TTC549 (cell line): Measurements from ENCODE around the gene ARL5C.
"Not testable (repeated sequence)": the region's sequence is repeated elsewhere in the genome, so short reads cannot be mapped to it uniquely, and the experiment has no call there.

ENCODE experiments used
- FAIRE-seq: peaks from 2 replicates; lab custom pipeline; 2012; peaks lifted over from hg19 to GRCh38; lab: Jason Lieb, UNC

ARL5C gene

DNA sequence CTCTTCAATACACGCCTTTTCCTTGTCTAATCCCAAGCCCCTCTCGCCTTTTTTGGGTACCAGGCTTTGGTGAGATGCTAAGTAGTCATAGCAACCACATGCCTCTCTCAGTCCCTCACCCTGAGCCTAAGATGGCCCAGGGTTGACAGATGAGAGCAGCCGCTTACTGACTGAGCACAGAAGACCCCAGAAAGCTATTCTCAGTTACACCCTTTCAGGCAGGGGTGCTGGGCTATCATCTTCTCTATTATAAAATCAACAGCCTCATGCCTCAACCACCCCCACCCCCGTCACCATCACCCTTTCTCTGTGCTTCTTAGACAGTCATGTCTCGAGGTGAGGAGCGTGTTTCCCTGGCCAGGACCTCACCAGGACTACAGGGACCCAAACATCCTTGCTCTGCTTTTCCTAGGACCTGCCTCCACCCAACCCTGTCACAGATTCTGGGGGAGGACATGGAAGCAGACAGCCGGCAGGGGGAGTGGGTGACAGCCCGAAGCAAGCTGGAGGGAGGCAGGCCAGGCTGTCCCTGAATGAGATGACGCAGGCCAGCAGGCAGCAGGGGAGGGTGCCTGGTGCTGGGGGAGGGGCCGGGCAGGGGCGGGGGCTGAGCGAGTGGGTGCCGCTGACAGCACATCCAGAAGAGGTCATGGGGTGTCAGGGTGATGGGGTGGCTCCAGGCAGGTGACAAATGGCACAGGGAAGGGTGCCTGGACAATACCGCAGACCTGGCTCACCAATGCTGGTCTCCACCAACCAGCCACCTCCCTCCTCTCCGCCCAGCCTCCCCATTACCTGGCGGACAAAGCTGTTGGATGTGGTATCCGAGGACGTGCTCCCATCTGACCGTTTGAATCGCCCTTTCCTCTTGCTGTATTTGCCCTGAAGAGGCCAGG, 28.4 kb upstream of the ARL5C start:
- no peak for FAIRE-seq

GRCh38 chr17:39193346-39193745, 27.4 kb upstream of the ARL5C start:
- FAIRE-seq = no peak

- no peak for FAIRE-seq
Measured at GRCh38 chr17:39192901-39193300, 26.9 kb upstream of the ARL5C start.

DNA sequence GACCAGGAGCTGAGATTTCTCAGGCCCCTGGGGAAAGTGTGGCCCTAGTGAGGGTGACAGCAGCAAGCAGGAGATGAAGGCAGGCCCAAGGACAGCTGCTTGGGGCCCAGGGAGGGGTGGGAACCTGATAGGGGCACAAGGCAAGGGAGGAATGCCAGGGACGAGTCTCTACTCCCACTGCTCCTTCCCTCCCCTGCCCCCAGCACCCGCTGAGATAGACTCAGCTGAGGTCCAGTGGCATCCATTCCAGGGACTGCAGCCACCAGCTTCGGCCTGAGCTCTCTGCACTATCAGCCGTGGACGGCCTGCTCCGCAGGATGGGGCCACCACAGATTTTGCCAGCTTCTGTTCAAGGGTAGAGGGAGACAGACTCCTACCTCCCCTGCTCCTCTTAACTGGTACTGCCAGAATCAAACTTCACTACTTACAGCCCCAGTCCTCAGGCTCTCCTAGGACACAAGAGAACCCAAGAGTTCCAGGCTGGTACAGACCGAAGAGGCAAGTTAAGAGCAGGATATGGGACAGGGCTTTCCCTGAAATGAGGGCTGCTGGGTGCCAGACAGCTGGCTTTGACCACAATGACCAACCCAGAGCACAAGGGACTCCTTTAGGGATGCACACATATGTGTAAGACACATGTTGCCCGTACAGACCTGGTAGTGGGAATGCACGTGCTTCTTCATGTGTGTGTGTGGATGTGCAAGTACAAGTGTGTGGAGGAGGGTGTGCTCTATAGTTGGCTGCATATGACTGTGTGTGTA, 26.0 kb upstream of the ARL5C start:
- FAIRE-seq = no peak

DNA sequence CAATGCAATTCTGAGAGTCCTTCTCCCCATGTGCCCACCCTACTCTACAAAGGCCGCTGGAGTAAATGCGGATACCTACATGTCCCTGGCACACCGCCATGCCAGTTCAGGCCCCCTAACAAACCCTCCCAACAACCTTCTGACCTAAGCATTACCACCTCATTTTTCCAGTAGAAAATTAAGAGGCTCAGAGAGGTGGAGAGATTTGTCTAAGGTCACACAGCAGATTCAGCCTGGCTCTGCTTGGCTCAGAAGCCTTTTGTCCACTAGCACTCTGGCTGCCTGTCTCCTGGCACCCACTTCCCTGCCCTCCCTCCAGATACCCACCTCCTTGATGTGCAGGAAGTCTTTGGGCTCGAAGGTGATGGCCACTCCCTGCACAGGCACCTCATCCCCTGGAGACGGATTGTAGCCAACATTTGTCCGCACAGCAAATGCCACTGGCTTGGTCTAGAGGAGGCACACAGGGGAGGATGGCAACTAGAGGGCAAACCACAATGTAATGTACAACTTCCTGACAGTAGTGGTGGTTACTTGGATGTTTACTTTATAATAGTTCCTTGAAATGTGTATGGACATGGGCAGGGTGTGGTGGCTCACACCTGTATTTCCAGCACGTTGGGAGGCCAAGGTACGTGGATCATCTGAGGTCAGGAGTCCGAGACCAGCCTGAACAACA, 21.3 kb upstream of the ARL5C start:
- FAIRE-seq = no peak

- FAIRE-seq = no peak
Measured at GRCh38 chr17:39186481-39187002, 20.6 kb upstream of the ARL5C start.

GRCh38 chr17:39183720-39184119, 17.8 kb upstream of the ARL5C start:
- no peak for FAIRE-seq

- no peak for FAIRE-seq
Measured at GRCh38 chr17:39183045-39183444, 17.1 kb upstream of the ARL5C start.

- no peak for FAIRE-seq
Measured at GRCh38 chr17:39181303-39181702, 15.3 kb upstream of the ARL5C start.

DNA sequence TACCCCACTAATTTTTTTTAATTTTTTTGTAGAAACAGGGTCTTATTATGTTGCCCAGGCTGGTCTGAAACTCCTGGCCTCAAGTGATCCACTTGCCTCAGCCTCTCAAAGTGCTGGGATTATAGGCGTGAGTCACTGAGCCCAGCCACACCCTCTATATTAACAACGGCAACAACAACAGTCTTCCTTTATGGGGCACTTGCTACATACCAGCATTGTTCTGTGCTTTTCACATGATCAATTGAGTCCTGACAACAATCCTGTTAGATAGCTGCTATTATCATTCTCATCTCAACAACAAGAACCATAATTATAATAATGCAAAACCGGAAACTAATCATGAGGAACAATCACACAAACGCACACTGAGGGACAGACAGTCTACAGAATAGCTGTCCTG, 12.6 kb upstream of the ARL5C start:
- no peak for FAIRE-seq

GRCh38 chr17:39177256-39177655, 11.3 kb upstream of the ARL5C start:
- no peak for FAIRE-seq

GRCh38 chr17:39175695-39176093, 9.7 kb upstream of the ARL5C start:
- FAIRE-seq = no peak

- no peak for FAIRE-seq
Measured at GRCh38 chr17:39174920-39175694, 9.1 kb upstream of the ARL5C start.

DNA sequence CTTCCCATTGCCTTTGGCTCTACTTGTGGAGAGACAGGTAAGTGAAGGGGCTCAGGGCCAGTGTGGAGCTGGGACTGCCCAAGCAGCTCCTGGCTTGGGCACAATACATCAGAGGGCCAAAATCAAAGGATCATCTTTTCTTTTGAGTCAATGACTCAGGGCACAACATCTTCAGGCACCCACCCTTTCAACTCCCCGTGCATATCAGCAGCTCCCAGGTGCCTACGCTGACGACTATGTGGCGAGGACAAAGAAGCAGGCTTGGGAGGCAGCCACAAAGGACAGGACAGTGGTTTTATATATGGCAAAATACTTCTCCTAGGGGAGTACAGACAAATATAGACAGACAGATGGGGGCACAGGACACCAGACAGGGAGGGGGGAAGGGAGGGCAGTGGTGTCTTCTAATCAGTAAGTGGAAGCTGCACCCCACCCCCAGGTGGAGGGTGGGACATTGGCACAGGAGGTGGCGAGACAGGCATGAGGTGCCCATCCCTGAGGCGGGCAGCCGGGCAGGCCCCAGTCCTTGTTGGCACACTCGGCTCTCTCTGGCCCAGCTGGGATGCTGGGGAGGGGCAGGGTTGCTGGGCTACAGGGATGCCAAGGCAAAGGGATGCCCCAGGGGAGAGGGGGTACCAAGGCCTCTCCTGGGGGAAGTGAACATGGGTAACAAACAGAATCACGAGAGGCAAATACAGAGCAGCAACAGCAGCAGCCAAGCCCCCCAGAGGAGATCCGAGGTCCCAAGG, 7.7 kb upstream of the ARL5C start:
- FAIRE-seq = no peak

- FAIRE-seq = no peak
Measured at GRCh38 chr17:39173080-39173479, 7.1 kb upstream of the ARL5C start.

DNA sequence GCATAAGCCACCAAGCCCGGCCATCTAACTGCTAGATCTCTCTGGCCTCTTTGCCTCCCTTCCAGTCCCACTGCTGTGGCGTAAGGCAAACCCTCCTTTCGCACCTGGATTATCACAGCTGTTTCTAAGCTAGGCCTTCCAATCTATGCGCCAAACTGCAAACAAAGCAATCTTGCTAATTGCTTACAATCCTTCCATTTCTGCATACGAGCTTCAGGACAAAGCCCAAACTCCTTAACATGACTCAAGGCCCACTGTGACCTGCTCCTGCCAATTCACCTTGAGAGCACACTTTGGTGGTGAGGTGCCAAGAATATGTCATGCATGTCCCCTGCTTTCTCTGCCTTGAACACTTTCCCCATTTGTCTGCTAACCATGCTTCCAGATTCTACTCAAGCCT, 6.0 kb upstream of the ARL5C start:
- no peak for FAIRE-seq

- FAIRE-seq = no peak
Measured at GRCh38 chr17:39170558-39170957, 4.6 kb upstream of the ARL5C start.

DNA sequence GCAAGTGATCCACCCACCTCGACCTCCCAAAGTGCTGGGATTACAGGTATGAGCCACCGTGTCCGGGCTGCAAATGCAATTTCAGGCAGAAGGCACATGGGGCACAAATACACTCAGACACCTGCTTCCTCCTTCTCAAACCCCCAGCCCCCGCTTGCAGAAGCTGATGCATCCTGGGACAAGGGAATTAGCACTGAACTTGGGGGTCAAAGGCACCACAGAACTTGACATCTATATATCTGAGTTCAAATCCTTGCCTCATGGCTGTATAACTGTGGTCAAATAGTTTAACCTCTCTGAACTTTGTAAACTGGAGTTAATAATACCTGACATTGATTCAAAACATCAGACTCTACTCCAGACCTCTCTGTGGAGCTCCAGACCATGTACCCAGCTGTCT, 4.1 kb upstream of the ARL5C start:
- FAIRE-seq = no peak

- FAIRE-seq = no peak
Measured at GRCh38 chr17:39169518-39169917, 3.6 kb upstream of the ARL5C start.

DNA sequence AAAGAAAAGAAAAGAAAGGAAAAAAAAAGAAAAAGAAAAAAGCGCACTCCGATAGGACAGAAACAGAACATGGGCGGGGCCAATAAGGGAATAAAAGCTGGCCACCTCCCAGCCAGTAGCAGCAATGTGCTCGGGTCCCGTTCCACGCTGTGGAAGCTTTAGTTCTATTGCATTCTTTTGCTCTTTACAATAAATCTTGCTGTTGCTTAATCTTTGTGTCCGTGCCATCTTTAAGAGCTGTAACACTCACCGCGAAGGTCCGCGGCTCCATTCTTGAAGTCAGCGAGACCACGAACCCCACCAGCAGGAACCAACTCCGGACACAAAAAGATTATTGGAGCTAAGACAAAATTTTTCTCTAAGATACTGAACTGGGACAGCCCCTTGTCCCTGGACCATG, 3.1 kb upstream of the ARL5C start:
- no peak for FAIRE-seq

- not testable (repeated sequence) for FAIRE-seq
Measured at GRCh38 chr17:39168503-39168902, 2.5 kb upstream of the ARL5C start.
